Measurements from ENCODE around the gene LRRC8A.
A peak's percentile ranks its signal among the peaks of the same experiment; 100 is the strongest.
"Not testable (repeated sequence)": the region's sequence is repeated elsewhere in the genome, so short reads cannot be mapped to it uniquely, and the experiment has no call there.

Gene LRRC8A

DNA sequence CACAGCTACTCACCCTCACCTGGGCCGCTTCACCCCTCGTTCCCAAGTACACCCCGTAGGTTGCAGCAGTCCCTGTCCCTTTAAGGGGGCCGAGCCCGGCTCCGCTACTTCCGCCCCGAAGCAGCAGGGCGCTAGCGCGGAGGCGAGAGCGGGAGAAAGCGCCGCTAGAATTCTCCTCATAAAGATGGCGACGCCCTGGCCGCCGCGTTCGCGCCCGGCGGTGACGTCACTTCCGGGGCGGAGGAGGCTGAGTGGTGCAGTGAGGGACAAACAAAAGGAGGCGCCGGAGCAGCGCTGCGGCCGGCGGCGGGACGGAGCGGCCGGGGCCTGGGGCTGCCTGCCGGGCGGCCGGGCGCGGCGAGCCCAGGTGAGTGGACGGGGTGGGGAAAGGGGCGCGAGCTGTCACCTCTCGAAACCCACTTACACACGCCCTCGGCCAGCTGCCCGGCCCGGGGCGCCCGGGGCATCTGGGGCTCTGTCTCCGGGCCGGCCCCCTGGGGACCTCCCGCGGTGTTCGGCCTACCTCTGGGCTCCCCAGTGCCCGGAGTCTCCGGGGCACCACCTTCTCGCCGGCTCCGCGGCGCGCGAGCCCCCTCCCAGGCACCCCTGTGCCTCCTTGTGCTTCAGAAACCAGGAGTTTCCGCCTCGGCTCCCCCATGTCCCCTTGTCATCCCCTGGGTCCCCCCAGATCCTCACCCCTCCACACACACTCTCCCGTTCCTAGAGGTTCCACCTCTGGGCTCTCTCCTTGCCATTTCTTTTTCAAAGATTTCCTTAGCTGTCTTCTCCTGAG, at the start of gene LRRC8A, which contains the start of gene KYAT1:
LRRC8A (plus strand) TSS at position 250 of the 793 bp plus-strand sequence. CDS start 25,032 bp downstream, outside the sequence.
KYAT1 (minus strand) TSS at position 67 of the 793 bp plus-strand sequence. CDS start 36,545 bp downstream, outside the sequence.
- DNase-seq: peak; percentile 89

DNA sequence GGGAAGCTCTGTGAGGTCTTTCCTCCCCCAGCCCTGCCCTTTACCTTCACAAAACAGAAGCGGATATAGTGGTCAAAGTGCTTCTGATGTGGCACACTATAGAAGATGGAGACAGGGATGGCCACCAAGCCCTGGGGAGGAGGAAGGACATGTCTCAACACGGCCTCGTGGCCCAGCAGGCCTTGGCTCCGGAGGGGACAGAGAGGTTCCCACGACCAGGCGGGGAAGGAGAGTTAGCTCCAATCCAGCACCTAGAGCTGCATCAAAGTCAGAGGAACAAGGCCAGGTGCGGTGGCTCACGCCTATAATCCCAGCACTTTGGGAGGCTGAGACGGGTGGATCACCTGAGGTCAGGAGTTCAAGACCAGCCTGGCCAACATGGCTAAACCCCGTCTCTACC, 48.2 kb upstream of the LRRC8A start:
- DNase-seq: no peak

DNA sequence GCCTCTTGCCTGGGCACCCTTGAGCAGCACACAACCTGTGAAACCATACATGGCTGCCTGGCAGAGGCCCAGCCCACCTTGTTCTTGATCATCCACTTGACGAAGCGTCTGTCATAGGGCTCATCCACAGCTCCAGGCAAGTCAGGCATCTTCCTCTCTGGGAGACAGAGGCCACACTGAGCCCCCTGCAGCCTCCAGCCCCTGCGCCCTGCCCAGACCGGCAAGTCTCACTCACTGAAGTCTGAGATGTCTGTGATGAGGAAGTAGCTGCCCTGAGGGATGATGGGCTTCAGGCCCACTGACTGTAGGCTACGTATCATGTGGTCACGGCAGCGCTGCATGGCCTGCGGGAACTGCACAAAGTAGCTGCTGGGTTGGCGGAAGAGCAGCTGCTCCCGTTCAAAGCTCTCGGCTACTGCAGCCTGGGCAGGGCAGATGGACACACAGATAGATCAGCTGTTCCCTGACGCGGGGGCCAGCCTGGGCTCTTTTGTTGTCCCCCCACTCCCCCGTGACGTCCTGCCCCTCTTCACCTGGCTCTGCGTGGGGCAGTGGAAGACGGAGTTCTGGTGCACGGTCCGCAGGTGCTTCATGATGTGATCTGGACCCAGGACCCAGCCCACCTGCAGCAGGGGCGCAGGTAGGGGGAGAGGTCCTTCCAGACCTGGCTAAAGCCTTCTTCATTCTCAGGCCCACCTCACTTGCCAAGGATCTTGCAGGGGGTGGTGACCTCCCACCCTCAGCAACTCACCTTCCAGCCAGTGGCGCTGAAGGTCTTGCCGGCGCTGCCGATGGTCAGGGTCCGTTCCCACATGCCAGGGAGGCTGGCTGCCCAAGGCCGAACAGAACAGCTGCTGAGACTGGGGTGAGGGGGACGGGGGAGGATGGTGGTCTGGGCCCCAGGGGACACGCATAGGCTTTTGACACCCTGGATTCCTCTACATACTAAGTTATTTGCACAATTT, 46.4 kb upstream of the LRRC8A start:
- DNase-seq: no peak

DNA sequence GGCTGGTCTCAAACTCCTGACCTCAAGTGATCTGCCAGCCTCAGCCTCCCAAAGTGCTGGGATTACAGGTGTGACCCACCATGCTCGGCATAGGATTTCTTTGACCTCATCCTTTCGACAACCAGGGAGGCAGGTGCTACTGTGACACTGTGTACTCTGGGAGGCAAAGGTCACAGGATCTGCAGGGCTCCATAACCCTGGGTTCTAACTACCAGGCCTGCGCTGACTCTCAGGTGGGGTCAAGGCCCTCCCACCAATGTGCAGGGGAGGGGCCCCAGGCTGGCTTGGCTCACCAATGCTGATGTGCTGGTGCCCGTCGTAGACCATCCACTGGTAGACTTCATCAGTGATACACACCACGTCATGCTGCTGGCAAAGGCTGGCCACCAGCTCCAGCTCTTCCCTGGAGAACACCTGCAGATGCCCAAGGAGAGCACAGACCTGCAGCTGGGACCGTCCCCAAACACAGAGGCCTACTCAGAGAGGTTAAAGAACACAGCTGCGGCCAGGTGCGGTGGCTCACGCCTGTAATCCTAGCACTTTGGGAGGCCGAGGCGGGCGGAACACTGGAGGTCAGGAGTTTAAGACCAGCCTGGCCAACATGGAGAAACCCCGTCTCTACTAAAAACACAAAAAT, 45.3 kb upstream of the LRRC8A start:
- no peak for DNase-seq

DNA sequence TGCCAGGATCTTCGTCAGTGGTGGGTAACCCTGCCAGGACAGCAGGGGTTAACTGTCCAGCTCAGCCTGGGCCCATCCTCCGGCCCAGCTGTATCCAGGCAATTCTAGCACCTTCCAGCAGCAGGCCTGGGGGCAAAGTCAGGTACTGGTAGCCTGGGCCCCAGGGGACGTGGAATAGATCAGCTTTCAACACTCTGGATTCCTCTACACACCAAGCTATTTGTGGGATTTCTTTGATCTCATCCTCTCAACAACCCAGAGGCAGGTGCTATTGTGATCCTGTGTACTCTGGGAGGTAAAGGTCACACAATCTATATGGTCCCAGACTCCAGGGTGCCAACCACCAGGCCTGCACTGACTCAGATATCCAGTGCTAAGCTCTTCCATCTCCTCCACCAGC, 43.6 kb upstream of the LRRC8A start:
- no peak for DNase-seq

DNA sequence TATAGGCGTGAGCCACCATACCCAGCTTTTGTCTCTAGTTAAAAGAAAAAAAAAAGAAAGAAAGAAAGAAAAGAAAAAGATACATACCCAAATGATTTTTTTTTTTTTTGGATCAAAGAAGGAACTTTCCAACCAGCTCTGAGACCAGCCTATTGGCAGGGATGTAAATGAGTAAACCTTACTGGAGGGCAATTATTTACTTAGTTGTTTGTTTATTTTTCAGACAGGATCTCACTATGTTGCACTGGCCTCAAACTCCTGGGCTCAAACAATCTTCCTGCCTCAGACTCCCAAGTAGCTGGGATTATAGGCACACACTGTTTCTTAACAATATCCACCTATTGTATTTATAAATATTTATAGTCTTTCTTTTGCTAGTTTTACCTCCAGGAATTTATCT, 41.4 kb upstream of the LRRC8A start:
- no peak for DNase-seq

DNA sequence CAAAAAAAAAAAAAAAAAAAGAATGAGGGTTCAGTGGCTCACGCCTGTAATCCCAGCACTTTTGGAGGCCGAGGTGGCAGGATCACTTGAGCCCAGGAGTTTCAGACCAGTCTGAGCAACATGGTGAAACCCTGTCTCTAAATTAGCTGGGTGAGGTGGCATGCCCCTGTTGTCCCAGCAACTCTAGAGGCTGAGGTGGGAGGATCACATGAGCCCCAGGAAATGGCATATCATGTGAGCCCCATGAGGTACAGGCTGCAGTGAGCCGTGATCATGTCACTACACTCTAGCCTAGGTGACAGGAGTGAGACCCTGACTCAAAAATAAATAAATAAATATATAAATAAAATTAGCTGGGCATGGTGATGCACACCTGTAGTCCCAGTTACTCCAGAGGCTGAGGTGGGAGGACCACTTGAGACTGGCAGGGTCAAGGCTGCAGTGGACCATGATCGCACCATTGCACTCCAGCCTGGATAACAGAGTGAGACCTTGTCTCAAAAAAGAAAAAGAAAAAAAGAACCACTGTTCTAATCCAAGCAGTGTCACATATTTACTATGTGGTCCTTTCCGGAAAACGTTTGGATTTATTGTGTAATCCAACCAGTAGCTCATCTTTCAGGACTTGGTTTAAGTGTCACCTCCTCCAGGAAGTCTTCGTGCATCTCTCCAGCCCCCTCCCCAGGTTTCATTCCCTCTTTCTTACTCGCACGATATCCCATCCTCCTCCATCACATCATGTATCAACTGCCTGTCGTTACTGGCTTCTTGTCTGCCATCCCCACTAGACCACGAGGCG, 40.0 kb upstream of the LRRC8A start:
- DNase-seq: no peak

DNA sequence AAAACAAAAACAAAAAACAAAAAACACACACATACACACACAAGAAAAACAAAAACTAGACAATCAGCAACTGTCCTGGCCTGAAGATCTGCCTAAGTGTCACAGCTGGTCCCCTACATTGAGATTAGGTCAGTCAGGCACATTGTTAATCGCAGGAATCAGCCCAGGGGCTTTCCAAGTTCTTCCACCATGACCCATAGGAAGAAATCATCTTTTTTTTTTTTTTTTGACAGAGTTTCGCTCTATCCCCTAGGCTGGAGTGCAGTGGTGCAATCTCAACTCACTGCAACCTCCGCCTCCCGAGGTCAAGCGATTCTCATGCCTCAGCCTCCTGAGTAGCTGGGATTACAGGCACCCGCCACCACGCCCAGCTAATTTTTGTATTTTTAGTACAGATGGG, 38.8 kb upstream of the LRRC8A start:
- DNase-seq: not testable (repeated sequence)

DNA sequence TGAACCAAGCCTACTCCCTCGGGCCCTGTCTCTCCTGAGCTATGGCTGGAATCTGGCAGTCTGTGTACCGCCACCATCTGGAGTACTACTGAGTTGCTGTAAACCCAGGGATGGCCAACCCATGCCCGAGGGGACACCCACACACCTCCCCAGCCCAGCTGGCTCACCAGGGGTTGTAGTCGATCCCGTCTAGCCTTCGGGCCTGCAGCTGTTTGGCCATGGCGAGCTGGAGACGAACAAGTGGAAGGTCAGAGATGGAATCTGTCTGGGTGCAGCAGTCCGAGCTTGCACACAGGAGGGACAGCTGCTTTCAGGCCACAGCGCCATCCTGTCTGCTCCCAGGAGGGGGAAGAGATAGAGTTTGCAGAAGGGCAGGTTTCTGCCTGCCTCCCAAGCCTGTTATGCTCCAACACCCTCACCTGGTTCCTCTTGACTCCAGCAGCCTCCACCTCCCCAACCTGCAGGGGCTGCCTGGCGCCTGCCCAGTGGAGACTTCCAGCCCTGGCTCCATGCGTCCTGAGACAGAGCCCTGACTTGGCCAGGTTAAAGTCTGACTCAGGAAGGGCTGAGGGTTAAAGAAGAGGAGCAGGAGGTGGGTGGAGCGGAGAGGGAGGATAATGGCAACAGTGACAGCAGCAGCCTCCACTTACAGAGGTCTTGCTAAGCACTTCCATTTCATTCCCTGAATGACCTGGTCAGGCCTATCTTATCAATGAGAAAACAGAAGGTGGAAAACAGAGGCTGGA, 36.6 kb upstream of the LRRC8A start:
- no peak for DNase-seq

DNA sequence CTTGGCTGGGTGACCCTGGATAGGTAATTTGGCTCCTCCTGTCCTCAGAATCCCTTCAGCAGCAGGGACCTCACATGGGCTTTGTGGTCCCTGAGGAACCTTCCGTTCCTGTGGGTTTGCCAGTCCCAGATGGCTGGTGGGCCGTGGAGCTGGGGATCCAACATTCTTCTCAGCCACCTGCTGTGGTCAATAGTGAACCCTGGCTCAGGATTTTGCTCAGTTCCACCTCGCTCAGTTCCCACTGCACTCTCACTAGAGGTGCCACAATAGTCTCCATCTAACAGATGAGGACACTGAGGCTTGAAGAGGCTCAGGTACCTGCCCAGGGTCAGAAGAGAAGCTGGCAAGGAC, 35.3 kb upstream of the LRRC8A start:
- no peak for DNase-seq

DNA sequence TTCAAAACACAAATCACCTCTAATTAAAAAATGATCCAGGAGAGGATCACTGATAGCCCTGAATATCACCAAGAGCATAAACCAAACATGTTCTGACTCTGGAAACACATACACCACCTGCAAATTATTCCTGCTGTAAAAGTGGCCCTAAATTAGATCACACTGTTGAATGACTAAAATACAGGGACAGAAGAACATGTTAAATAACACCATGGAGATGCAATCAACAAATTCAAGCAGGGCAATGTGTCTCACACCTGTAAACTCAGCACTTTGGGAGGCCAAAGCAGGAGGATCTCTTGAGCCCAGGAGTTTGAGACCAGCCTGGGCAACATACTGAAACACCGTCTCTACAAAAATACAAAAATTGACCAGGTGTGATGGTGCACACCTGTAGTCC, 34.1 kb upstream of the LRRC8A start:
- DNase-seq: no peak

DNA sequence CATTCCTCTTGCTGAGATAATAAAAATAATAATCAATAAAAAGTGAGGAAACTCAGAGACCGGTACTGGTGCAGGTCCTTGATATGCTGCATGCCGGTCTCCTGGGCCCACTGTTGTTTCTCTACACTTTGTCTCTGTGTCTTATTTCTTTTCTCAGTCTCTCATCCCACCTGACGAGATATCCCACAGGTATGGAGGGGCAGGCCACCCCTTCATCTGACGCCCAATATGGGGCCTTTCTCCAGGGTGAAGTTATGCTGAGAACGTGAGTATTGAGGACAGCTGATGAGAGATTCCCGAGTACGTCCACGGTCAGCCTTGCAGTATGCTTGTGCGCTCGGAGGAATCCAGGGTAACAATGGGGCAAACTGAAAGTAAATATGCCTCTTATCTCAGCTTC, 30.9 kb upstream of the LRRC8A start:
- DNase-seq: not testable (repeated sequence)

DNA sequence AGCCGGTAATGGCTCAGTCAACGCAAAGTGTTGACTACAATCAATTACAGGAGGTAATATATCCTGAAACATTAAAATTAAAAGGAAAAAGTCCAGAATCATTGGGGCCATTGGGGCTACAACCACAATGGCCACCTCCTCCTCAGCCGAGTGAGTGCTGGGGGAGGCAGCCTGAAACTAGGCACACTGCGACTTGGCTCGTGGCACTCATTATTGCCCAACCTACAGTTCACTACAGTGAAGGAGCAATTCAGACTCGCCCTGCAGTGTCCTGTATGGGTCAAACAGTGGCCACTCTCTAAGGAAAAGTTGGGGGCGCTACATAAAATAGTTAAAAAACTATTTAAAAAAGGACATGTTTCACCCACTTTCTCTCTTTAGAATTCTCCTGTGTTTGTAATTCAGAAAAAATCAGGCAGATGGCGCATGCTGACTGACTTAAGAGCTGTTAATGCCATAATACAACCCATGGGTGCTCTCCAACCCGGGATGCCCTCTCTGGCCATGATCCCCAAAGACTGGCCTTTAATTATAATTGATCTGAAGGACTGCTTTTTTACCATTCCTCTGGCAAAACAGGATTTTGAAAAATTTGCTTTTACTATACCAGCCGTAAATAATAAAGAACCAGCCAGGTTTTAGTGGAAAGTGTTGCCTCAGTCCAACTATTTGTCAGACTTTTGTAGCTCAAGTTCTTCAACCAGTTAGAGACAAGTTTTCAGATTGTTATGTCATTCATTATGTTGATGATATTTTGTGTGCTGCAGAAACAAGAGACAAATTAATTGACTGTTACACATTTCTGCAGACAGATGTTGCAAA, 29.9 kb upstream of the LRRC8A start:
- not testable (repeated sequence) for DNase-seq

DNA sequence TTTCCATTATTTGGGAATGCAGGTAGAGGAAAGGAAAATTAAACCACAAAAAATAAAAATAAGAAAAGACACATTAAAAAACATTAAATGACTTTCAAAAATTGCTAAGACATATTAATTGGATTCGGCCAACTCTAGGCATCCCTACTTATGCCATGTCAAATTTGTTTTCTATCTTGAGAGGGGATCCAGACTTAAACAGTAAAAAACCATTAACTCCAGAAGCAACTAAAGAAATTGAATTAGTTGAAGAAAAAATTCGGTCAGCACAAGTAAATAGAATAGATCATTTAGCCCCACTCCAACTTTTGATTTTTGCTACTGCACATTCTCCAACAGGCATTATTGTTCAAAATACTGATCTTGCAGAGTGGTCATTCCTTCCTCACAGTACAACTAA, 29.3 kb upstream of the LRRC8A start:
- not testable (repeated sequence) for DNase-seq

DNA sequence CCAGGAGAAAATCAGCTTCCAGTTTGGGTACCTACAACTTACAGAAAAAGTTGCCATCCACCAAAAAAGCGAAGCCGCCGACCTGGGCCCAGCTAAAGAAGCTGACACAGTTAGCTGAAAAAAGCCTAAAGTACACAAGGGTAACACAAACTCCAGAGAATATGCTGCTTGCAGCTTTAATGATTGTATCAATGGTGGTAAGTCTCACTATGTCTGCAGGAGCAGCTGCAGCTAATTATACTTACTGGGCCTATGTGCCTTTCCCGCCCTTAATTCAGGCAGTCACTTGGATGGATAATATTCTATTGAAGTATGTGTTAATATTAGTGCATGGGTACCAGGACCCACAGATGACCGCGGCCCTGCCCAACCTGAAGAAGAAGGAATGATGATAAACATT, 27.5 kb upstream of the LRRC8A start:
- not testable (repeated sequence) for DNase-seq

DNA sequence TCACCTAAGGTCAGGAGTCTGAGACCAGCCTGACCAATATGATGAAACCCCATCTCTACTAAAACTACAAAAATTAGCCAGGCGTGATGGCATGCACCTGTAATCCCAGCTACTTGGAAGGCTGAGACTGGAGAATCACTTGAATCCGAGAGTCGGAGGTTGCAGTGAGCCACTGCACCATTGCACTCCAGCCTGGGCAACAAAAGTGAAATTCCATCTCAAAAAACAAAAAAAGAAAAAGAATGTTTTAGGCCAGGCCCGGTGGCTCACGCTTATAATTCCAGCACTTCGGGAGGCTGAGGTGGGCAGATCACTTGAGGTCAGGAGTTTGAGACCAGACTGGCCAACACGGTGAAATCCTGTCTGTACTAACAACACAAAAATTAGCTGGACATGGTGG, 23.5 kb upstream of the LRRC8A start:
- DNase-seq: not testable (repeated sequence)

DNA sequence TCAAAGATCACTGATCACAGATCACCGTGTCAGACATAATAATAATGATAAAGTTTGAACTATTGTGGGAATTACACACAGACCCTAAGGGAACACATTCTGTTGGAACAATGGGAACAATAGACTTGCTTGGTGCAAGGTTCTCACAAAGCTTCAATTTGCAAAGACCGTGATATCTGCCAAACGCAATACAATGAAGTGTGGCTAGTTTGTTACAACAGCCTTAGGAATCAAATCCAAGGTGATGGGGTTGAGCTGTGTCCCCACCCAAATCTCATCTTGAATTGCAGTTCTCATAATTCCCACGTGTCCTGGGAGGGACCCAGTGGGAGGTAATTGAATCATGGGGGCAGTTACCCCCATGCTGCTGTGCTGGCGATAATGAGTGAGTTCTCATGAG, 21.0 kb upstream of the LRRC8A start:
- no peak for DNase-seq

DNA sequence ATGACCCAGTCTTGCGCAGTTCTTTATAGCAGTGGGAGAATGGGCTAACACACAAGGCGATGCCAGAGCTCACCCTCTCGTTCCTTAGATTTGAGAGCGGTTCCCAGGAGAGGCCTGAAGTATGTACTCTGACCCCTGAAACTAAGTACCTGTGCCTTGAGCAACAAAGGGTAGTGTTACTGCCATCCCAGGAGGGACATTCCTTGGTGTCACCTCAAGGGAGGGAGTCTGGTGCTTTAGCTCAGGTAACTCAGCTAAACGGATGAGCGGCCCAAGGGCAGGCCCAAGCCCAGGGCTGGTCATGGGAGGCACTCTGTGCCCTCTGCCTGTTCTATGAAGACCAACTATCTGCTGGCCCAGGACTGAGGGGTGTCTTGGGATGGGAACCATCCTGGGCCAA, 20.4 kb upstream of the LRRC8A start:
- DNase-seq: no peak

DNA sequence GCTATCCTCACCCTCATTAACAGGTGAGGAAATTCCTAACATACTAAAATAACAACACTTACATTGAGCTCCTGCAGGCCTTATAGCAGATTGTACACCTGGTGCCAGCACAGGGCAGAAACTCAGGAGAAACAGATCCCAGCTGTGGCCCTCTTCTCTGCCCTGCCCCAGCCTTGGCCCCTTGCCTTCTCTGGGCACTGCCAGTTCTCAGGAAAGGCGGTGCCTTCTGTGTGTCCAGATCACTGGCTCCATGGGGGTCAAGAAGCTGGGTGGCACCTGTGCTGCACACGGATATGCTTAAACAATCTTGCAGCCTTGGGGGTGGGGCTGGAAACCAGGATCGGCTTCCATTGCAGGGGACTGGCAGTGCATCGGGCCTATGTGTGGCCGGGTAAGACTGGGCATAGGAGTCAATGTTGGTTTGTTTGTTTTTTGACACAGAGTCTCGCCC, 19.5 kb upstream of the LRRC8A start:
- no peak for DNase-seq

DNA sequence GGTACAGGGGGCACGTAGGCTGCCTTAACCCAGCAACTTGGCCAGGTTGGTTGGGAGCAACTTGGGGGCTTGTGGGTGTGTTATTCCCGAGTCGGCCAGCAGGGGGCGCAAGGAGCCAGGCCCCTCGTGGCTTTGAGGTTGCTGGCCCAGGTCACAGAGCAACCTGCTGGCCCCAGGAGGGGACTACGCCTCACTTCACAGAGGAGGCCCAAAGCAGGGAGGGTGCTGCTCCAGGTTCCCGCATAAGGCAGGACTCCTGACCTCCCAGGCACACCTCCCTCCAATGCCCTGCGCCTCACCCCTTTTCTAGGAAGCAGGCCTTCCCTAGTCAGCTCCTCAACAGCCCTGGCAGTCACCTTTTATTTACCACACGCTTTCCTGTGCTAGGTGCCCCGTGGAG, 18.3 kb upstream of the LRRC8A start:
- peak; percentile 44 for DNase-seq
